G401.6 (cell line): ENCODE measurements around the gene ZNF593.

Experiments used
- FAIRE-seq: peaks from 2 replicates; lab custom pipeline; 2012; peaks lifted over from hg19 to GRCh38; lab: Jason Lieb, UNC

Gene ZNF593

DNA sequence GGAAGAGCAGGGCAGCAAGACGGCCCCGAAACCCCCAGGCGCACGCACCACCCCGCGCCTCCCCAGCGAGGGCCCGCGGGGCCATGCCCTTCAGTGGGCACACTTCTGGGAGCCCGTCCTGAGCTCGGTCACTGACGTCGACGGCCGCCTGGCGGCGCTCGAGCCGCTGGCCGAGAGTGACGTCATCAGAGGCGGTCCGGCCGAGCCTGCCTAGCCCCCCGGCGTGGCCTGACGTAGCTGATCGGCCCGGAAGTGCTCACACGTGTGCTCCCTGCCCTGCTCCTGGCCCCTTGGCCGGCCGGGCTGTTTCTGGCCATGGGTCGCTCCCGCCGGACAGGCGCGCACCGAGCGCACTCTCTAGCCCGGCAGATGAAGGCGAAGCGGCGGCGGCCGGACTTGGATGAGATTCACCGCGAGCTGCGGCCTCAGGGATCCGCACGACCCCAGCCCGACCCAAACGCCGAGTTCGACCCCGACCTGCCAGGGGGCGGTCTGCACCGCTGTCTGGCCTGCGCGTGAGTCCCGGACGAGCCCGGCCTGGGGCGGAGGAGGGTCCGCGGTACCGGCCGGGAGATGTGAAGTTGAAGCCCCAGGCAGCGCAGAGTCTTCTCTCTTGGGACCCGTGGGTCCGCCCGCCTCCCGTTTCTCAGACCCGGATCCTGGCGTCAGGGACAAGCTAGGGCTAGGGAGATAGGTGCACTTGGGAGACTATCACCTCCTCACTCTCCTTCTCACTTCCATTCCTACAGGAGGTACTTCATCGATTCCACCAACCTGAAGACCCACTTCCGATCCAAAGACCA is at the start of gene ZNF593:
Gene ZNF593, plus strand, starts transcription at position 240 of the 803 bp plus-strand sequence. Its CDS starts 76 bp downstream, at position 316.
- FAIRE-seq: peak; percentile 79

DNA sequence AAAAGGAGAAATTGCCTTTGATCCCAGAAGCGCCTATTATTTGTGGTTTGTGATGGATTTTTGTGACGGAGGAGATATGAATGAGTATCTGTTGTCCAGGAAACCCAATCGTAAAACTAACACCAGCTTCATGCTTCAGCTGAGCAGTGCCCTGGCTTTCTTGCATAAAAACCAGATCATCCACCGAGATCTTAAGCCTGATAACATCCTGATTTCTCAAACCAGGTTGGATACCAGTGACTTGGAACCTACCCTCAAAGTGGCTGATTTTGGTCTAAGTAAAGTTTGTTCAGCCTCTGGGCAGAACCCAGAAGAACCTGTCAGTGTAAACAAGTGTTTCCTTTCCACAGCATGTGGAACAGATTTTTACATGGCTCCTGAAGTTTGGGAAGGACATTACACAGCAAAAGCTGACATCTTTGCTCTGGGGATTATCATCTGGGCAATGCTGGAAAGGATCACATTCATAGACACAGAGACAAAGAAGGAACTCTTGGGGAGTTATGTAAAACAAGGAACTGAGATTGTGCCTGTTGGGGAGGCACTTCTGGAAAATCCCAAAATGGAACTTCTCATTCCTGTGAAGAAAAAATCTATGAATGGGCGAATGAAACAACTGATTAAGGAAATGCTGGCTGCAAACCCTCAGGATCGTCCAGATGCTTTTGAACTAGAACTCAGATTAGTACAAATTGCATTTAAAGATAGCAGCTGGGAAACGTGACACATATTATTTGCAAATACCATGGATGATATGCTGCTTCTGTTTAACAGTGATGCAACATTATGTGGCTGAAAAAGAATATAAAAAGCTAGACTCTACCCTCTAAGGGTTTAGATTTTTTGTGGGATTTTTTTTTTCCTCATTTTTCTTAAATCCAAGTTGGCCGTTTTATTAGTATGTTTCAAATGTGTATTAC is 47.6 kb upstream of the ZNF593 start:
- no peak for FAIRE-seq

DNA sequence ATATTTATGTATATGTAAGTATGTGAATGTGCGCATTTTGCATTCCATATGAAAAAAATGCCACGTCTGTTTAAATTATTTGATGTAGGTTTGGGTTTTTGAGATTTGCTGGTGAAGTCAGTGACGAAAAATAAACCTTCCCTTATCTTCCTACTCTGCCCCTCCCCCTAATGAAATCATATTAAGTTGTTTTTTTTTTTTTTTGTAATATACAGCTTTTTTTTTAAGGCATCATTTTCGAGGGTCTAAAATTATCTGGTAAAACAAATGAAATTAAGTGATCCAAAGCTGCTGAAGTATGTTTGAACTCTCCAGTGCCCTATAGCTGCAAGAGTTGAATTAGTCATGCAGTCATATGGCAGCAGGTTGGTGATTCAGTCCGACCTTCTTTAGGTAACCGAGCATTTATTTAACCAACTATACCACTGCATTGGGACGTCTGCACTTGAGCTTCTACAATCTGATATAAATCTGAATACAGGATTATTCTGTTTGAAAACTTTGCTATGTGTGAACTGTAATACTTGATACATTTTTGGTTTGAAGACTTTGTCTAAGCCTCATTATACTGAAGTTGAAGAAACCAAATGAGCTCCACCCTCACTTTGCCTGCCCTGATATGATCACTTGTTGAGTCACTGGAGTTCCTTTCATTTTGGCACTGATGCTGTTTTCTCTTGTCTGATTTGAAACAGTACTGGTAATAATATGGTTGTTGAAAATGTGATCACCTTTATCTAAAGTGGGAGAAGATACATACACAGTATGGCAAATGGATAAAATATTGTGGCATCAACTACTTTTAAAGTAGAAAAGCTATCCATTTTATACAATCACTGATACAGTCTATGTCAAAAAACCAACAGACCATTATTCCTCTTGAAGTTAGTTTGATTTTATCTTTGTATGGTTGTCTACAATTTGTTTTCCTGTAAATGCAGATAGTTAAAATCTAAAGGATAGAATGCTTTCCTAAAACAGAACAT is 46.4 kb upstream of the ZNF593 start:
- peak; percentile 91 for FAIRE-seq

DNA sequence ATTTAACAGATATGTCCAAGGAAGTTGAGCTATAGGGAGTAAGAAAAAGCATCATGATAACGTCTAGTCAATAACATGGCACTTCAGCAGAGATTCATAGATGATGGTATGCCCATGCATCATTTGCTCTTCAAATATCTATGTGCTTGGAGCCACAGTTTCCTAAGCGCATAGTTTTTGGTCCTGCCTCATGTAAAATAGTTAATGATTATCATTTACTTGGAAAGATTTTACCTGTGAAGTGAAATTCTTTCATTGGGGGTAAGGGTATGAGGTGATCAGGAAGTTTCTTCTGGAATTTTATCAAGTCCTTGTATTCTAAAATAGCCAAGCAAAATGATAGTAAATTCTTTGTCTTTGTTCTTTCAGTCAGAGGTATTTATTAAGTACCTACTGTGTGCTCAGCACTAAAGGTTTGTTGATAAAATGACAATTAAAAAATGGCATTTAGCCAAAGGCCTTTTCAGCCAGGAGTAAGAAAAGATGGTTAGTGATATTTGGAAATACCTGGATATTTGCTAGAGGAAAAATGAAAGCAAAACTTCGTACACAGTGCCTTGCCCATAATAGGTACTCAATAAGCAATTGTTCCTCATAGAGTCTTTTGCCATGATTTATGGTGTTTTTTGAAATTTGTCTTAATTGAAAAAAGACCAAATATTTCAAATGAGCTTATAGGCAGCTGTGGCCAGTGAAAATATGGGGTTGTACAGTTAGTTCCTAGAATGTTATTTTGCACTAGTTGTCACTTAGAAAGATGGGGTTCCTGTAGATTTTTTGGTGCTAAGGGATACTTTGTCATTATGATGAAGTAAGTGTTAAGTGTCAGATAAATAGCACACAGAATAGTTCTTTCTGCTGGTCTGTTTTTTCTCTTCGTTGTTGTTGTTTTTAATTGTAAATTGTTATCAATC is 45.0 kb upstream of the ZNF593 start:
- FAIRE-seq: no peak

DNA sequence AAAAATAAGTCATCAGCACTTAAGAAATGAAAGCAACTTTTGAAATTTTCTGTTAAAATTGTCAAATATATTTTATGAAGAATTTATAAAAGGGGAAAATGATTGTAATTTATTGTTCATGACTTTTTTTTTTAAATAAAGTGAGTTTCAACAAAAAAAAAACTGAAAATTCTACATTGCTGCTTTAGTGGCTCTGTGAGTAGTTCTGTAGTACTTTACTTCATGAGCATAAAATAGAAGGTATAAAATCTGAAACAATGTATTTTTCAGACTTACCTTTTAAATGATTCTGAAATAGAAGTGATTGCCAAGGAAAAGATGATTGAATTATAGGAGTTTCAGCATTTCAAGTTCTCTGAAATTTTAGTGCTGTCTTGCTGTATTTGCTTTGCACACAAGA is 44.3 kb upstream of the ZNF593 start:
- FAIRE-seq: no peak

DNA sequence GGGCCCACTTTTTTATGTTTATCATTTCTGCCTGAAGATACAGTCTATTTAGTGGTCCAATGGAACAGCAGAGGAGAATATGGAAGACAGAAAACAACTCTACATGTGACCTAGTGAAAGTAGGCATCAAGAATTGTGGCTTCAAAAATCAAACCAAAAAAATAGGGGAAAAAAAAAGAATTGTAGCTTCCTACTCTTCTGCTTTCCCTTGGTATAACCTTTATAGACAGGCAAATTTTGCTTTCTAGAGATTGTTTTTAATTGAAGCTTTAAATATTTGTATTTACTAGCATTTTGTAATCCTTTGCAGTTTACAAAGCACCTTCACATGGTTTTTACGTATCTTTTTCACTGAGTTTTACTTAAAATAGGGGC is 43.8 kb upstream of the ZNF593 start:
- FAIRE-seq: peak; percentile 60

DNA sequence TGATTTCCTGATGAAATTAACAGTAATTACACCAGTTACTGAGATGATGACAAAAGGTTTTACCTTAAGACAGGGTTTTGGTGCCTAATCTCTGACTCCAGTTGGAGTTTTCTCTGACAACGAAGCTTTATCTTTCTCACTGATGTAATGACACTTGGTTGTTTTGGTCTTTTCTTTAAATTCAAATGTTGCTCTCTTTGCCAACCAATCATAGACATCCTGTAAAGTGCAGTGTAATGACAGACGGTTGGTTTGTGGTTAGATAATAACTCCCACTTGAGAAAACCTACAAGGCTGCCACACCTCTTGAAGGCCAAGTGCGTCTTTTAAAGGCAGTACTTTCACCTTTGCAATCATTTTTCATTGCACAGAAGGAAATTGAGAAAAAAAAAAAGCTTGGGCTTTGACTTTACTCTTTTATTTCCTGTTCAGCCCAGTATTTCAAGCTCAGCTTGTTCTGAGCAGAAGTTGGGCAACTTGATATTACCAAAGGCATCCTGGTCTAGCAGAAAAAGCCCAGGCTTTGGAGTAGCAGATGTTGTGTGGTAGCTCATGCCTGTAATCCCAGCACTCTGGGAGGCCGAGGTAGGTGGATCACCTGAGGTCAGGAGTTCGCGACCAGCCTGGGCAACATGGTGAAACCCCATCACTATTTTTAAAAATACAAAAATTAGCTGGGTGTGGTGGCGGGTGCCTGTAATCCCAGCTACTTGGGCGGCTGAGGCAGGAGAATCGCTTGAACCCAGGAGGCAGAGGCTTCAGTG is 43.2 kb upstream of the ZNF593 start:
- FAIRE-seq: no peak

DNA sequence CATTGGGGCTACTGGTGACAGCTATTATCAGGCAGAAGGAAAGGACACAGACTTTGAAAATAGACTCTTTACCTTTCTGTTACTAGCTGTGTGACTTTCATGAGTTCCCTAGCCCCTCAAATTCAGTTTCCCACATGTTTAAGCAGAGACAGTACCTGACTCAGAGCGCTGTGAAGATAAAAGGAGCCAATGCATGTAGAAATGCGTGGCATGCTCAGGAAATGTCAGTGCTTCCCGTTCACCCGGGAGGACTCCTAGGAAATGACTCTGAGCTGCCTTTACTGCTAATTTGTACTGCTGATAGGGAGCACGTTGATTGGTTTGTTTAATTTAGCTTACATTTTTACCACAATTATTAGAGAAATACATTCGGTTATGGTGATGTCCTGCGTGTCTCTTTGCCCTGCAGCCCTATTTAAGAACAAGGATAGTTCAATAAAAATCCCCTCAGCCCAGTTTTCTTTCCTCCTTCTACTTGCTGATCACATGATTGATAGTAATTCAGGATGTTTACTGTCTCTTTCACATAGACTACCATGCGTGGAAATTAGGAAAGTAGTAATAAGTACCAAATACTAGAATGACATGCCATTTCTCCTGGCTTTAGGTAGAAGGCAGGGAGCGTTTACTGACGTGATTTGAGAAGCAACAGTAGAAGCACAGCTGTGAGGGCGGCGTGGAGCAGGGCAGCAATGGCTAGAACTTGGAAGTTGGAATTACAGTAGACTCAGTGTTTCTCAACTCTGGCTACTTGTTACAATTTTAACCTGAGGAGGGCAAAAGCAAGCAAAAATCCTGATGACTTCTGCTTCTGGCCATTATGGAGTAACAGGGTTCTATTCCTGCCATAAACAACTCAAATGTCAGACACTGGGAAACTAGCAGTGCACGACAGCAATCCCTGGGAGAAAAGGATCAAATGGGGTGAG is 42.2 kb upstream of the ZNF593 start:
- no peak for FAIRE-seq

DNA sequence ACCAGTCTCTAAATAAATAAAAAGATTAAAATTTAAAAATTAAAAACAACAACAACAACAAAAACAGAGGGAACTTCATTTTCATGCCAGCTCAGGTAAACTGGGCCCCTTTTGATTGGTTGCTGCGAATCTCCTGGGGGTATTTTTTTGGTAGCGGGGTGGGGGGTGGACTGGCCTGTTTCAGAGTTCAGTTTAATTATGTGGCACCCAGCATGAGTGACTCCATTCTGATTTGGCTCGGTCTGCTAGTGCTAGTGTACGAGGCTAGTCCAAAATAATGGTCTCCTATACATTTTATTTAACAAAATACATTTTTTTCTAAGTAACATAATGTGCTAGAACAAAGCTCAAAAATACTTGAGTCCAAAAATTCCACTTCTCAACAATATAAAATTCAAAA is 39.9 kb upstream of the ZNF593 start:
- no peak for FAIRE-seq

DNA sequence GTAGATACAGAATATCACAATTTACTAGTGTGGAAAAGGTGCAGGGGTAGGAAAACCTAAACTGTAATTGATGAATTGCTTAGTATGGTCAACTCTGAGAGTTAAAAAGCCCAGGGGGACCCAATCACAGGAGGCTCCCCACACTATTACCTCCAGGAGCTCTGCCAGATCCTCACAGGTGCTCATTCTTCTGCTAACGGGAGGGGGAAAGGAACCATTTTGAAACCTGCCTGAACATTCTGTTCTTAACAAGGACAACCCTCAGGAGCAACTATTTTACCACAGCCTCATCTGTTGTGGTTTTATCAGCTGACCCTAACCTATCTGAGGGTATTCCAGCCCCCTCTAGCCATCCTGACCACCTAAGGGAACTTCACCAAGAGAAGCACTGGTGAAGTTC is 39.0 kb upstream of the ZNF593 start:
- FAIRE-seq: no peak

DNA sequence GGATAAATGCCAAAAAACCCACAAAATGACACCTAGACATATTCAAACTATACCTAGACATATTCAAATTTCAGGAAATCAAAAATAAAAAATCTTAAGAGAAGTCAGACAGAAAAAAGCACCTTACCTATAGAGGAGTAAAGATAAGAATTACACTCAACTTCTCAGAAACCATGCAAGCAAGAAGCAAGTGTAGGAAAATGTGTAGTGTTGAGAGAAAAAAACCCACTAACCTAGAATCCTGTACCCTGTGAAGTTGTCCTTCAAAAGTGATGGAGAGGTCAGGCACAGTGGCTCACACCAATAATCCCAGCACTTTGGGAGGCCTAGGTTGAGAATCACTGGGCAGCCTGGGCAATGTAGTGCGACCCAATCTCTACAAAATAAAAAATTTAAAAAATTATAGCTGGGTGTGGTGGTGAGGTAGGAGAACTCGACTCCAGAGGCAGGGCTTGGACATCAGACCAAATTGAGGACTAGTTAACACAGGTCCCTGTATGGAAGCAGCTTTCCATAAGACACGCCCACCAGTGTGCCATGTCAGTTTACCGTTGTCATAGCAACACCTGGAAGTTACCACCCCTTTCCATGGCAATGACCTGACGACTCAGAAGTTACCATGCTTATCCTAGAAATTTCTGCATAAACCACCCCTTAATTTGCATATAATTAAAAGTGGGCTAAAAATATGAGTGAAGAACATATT is 37.4 kb upstream of the ZNF593 start:
- no peak for FAIRE-seq

DNA sequence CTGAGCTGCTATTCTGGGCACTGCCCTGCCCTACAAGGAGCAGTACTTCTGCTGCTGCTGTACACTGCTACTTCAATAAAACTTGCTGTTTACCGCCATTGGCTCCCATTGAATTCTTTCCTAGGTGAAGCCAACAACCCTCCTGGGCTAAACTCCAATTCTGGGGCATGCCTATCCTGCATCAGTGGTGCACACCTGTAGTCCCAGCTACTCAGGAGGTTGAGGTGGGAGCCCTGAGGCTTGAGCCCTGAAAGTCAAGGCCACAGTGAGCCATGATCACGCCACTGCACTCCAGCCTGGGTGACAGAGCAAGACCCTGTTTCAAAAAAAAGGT is 36.9 kb upstream of the ZNF593 start:
- FAIRE-seq: no peak

DNA sequence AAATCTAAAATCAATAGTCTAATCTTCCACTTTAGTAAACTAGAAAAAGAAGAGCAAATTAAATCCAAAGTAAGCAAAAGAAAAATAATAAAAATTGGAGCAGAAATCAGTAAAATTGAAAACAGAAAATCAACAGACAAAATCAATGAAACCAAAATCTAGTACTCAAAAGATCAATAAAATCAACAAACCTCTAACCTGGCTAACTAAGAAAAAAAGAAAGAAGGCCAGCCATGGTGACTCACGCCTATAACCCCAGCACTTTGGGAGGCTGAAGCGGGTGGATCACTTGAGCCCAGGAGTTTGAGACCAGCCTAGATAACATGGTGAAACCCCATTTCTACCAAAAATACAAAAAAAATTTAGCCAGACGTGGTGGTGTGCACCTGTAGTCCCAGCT is 35.2 kb upstream of the ZNF593 start:
- no peak for FAIRE-seq

DNA sequence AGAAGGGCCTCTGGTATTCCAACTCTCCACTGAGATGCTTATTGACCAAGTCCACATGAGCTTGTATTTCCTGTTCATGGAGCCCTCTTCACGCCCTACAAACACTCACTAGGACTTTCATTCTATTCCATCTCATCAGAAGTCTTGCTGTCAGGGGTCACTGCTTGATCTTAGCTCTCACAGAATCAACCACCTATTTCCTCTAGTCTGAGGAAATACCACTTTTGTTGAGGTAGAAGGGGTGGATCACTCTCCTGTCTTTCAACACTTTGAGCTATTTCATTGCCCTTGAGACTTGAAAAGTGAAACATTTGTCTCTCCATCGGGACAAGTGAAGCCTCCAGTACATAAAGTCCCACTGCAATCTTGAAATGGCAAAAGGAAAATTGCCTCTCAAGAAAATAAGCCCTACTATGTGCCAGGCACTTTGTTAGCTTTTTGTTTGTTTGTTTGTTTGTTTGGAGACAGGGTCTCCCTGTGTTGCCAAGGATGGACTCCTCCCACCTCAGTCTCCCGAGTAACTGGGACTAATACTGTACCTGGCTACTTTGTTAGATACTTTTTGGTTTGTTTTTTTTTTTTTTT is 30.6 kb upstream of the ZNF593 start:
- FAIRE-seq: no peak

DNA sequence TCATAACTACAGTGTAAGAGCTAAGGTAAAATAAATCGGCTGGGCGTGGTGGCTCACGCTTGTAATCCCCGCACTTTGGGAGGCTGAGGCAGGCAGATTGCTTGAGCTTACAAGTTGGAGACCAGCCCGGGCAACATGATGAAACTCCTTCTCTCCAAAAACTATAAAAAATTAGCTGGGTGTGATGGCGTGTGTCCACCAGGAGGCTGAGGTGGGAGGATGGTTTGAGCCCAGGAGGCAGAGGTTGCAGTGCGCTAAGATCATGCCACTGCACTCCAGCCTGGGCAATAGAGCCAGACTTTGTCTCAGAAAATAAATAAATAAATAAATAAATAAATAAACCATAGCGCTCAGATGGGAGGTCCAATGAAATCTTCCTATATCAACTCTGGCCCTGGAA is 27.5 kb upstream of the ZNF593 start:
- no peak for FAIRE-seq

DNA sequence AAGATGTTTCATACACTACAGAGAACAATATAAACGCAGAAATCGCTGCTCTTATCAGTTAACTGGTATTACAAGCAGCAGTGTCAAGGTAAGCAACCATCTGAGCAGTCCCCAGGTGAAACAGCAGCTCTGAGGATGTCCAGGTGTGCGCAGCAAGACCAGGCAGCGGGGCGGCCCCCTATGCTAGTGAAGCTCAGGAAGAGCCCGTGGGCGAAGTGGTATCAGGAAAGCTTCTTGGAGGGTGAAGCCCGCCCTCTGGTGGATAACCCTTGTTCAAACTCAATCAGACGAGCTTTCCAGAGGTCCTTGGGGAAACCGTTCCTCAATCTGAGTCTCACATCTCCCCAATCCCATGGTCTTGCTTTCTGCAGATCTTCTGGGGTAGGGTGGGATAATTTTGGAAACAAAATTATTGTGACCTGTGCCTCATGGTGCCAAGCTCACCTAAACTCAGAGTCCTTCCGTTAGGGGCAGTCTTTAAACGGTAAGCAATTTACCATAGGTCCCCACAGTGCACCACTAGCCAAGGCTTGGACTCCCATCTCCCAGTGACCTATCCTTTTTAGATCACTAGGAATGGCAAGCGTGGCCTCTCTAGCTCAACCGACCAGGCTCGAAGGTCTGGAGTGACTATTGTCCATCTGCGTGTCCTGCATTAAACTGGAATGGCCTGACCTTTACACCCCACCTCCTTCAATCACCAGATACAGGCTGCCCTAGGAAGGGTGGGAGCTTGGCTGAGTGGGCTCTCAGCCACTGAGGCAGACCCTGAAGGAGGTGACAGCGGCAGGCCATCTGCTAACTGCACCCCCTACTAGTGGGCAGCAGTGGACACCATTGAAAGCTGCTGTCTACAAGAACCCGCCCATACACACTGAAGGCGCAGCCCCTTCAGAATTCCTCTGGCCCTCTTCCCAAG is 24.4 kb upstream of the ZNF593 start:
- FAIRE-seq: peak; percentile 95

DNA sequence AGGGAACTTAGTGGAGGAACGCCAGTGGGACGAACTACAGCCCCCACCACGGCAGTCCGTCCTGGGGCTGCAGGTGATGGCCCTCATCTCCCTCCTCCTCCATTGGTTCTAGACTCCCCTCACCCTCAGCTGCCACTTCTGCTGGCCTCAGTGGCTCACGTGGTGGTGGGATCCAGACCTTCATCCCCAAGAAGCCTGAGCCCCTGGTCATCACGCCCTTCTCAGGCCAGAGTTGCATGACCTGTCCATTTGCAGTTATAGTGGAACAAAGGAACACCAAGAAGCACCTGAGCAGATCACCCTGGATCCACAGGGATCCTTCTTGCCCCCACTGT is 23.8 kb upstream of the ZNF593 start:
- FAIRE-seq: no peak
